Measurements from ENCODE around the gene ARFGEF2. TPM values are rescaled to one million over a fixed set of nuclear protein-coding genes. Genes with fewer than 3 reads are reported as not detected.
A peak's percentile ranks its signal among the peaks of the same experiment; 100 is the strongest.

ARFGEF2 gene
- total RNA-seq, 3 donors from 2014 or later = 46.2 to 73.8 (median 68.0) TPM

DNA sequence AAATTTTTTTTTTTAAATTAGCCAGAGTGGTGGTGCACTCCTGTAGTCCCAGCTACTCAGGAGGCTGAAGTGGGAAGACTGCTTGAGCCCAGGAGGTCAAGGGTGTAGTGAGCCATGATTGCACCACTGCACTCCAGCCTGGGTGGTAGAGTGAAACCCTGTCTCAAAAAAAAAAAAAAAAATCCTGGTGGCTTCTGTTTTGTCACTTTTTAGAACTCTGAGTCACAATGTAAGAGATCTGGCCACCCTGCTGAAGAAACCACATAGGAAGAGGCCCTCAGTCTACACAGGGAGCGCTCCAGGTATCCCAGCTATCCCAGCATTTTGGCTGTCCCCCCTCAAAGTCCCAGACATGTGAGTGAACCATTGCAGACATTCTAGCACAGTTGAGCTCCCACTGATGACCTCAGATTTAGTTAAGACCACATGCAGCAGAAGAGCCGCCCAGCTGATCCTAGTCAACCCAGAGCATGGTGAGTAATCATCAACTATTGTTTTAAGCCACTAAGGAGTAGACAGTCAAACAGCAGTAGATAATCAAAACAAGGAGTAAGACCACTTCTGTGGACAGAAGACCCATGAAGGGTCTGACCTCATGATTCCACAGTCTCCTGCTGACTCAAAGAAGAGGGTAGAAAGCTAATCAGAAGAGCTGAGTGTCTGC, 12.7 kb upstream of the ARFGEF2 start:
- H3K9me3 ChIP-seq = no peaks in the 10 kb centered on the region
- no peak for ATAC-seq
- DNase-seq = no peak
- no peak overlapping the region for H3K4me3 ChIP-seq
- H3K4me1 ChIP-seq (ENCODE audit: low read depth) = peaks cover 2% of the 10 kb centered on the region
- intact Hi-C loops (cut with DNase I, micrococcal nuclease) = loop anchor here (5.0 kb wide), 1 partner anchor 251 kb away; no protein-coding TSS in a partner anchor
- no peaks in the 10 kb centered on the region for H3K36me3 ChIP-seq (ENCODE audit: low read depth)
- TF ChIP-seq CTCF (IDR thresholded peaks at IDR 0.05) = no peak

DNA sequence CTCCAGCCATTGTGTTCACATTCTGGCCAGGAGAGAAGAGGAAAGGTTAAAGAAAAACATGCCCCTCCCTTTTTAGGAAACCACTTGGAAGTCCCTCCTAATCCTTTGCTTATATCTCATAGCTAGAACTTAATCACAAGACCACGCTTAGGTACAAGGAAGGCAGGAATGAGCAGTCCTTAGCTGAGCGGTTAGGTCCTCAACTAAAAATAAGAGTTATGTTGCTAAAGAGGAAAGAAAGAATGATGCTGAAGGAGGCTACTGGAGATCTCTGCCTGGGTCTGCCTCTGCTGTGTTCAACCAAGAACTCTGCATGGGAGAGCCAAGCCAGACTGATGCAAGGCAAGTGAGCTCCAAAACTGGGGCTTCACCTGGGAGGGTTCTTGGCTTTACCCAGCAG, 11.6 kb upstream of the ARFGEF2 start:
- intact Hi-C loops (cut with DNase I, micrococcal nuclease) = loop anchor here (5.0 kb wide), 1 partner anchor 253 kb away; no protein-coding TSS in a partner anchor
- H3K4me3 ChIP-seq = no peak overlapping the region
- peaks cover under 1% of the 10 kb centered on the region for H3K4me1 ChIP-seq (ENCODE audit: low read depth)
- DNase-seq (no peak), ATAC-seq (no peak)
- H3K9me3 ChIP-seq = no peaks in the 10 kb centered on the region
- TF ChIP-seq CTCF (IDR thresholded peaks at IDR 0.05) = no peak
- no peaks in the 10 kb centered on the region for H3K36me3 ChIP-seq (ENCODE audit: low read depth)

DNA sequence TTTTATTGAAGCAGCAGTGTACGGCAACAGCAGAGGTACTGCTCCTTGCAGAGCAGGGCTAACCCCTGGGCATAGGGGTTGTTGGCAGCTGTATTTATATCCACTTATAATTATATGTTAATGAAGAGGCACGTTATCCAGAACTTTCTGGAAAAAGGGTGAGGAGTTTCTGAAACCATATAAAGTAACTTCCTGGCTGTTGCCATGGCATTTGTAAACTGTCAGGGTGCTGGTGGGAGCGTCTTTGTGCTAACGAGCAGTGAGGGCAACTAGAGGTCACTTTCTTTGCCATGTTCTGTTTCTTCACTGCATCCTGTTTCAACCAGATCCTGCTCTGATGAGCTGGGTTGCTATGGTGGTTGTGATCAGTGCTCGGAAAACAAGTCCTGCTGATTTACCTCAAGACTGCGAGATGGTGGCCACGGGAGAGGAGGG, 11.1 kb upstream of the ARFGEF2 start:
- DNase-seq (no peak), ATAC-seq (peak; percentile 52)
- H3K36me3 ChIP-seq (ENCODE audit: low read depth) = no peaks in the 10 kb centered on the region
- intact Hi-C loops (cut with DNase I, micrococcal nuclease) = no loop called here
- H3K4me1 ChIP-seq (ENCODE audit: low read depth) = no peaks in the 10 kb centered on the region
- no peaks in the 10 kb centered on the region for H3K9me3 ChIP-seq
- no peak for TF ChIP-seq CTCF (IDR thresholded peaks at IDR 0.05)
- H3K4me3 ChIP-seq = no peak overlapping the region

DNA sequence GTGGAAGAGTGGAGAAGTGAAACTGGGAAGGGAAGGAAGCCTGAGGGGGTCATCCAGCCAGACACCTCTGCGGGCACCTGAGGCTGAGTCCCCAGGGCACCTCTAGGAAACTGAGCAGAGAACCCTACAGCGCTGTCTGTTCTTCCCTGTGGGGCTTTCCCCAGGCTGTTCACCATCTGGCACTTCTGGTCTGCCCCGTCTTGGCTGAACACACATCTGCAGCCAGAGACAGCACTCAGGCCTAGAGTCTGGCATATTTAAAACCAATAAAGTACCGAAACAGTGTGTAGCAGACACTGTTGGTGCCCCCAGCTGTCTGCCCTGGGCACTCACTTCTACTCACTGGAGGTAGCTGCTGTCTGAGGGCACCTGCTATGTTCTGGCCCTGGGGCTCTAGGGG, 9.4 kb upstream of the ARFGEF2 start:
- TF ChIP-seq CTCF (IDR thresholded peaks at IDR 0.05) = no peak
- DNase-seq (no peak), ATAC-seq (peak; percentile 77)
- Histone ChIP-seq H3K4me3 (no peak overlapping the region), H3K9me3 (no peaks in the 10 kb centered on the region), H3K36me3 (ENCODE audit: low read depth) (no peaks in the 10 kb centered on the region), H3K4me1 (ENCODE audit: low read depth) (peaks cover 6% of the 10 kb centered on the region)
- intact Hi-C loops (cut with DNase I, micrococcal nuclease) = no loop called here

DNA sequence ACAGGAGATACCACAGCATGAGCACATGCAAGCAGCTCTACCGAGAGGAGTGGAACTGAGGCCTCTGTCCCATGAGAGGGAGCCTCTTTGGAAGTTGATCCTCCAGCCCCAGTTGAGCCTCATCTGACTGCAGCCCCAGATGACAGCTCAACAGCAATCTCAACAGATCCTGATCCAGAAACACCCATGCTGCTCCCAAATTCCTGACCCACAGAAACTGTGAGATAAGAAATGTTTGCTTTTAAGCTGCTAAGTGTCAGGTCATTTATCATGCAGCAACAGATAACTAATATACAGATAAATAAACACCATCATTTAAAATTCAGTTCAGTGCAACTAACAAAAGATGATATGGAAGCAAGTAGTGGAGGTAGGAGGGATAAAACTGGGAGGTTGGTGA, 4.8 kb upstream of the ARFGEF2 start:
- no peaks in the 10 kb centered on the region for H3K9me3 ChIP-seq
- no peak for ATAC-seq
- H3K36me3 ChIP-seq (ENCODE audit: low read depth) = peaks cover 3% of the 10 kb centered on the region
- no peak overlapping the region for H3K4me3 ChIP-seq
- peaks cover 19% of the 10 kb centered on the region for H3K4me1 ChIP-seq (ENCODE audit: low read depth)
- no peak for TF ChIP-seq CTCF (IDR thresholded peaks at IDR 0.05)
- no peak for DNase-seq
- intact Hi-C loops (cut with DNase I, micrococcal nuclease) = no loop called here
